HG03469 (cell line): Measurements from ENCODE around the gene FOXF1.

Experiments
- ATAC-seq: cut with Tn5 transposase; IDR thresholded peaks from one replicate; pipeline ENCODE4 v1.9.1; 2021; ENCODE audit warnings: mild to moderate bottlenecking, moderate library complexity, moderate number of reproducible peaks; ENCODE audit not compliant: unreplicated experiment

The FOXF1 gene

GRCh38 chr16:86510465-86511261, at the start of gene FOXF1:
TSS of gene FOXF1 (plus strand) at chr16:86510527. CDS start at chr16:86510570, 43 bp downstream.
- no peak for ATAC-seq

- no peak for ATAC-seq
Observed at GRCh38 chr16:86461037-86461436, 49.3 kb upstream of the FOXF1 start.

- no peak for ATAC-seq
Observed at GRCh38 chr16:86462334-86463084, 47.8 kb upstream of the FOXF1 start.

GRCh38 chr16:86464044-86464443, 46.3 kb upstream of the FOXF1 start:
- no peak for ATAC-seq

- ATAC-seq, result no peak
Observed at GRCh38 chr16:86465434-86465833, 44.9 kb upstream of the FOXF1 start.

- ATAC-seq, result no peak
Observed at GRCh38 chr16:86466696-86467406, 43.5 kb upstream of the FOXF1 start.

GRCh38 chr16:86467490-86467889, 42.8 kb upstream of the FOXF1 start:
- no peak for ATAC-seq

- no peak for ATAC-seq
Observed at GRCh38 chr16:86470964-86471363, 39.4 kb upstream of the FOXF1 start.

- no peak for ATAC-seq
Observed at GRCh38 chr16:86471896-86472295, 38.4 kb upstream of the FOXF1 start.

GRCh38 chr16:86472366-86472765, 38.0 kb upstream of the FOXF1 start:
- no peak for ATAC-seq

GRCh38 chr16:86476956-86477534, 33.3 kb upstream of the FOXF1 start:
- ATAC-seq, result no peak

- ATAC-seq, result no peak
Observed at GRCh38 chr16:86477642-86478041, 32.7 kb upstream of the FOXF1 start.

GRCh38 chr16:86478779-86479178, 31.5 kb upstream of the FOXF1 start:
- ATAC-seq, result no peak

GRCh38 chr16:86479419-86479818, 30.9 kb upstream of the FOXF1 start:
- ATAC-seq, result no peak

- ATAC-seq, result no peak
Observed at GRCh38 chr16:86480444-86480843, 29.9 kb upstream of the FOXF1 start.

- ATAC-seq, result no peak
Observed at GRCh38 chr16:86481607-86482006, 28.7 kb upstream of the FOXF1 start.

GRCh38 chr16:86484240-86484639, 26.1 kb upstream of the FOXF1 start:
- ATAC-seq, result no peak

GRCh38 chr16:86485746-86486145, 24.6 kb upstream of the FOXF1 start:
- no peak for ATAC-seq

- ATAC-seq, result no peak
Observed at GRCh38 chr16:86490859-86491639, 19.3 kb upstream of the FOXF1 start.

GRCh38 chr16:86491640-86492023, 18.7 kb upstream of the FOXF1 start:
- no peak for ATAC-seq
